H9 (cell line): ENCODE results near the gene MAST2. TPM values are rescaled to one million over a fixed set of nuclear protein-coding genes. Genes with fewer than 3 reads are reported as not detected.
"Not testable (repeated sequence)": the region's sequence is repeated elsewhere in the genome, so short reads cannot be mapped to it uniquely, and the experiment has no call there.

Source experiments
- DNase-seq: peaks from one replicate; pipeline ENCODE4 v3.0.0-alpha.2; 2017
- H2AFZ ChIP-seq: one replicate; pipeline ENCODE4 v1.6.1; 2013; ENCODE audit warnings: mild to moderate bottlenecking, low read length, control low read depth, moderate library complexity
- H2AK5ac ChIP-seq: 2 replicates; pipeline ENCODE4 v1.6.1; 2013; ENCODE audit warnings: low read length, control low read depth, mixed read lengths; ENCODE audit not compliant: insufficient read length
- H2BK120ac ChIP-seq: one replicate; pipeline ENCODE4 v1.6.1; 2013; ENCODE audit warnings: low read depth, mild to moderate bottlenecking, low read length, control low read depth, inconsistent platforms; ENCODE audit not compliant: poor library complexity, severe bottlenecking
- H2BK12ac ChIP-seq: 2 replicates; pipeline ENCODE4 v1.6.1; 2013; ENCODE audit warnings: low read length, control low read depth, mixed read lengths, low read depth; ENCODE audit not compliant: insufficient read length
- H2BK15ac ChIP-seq: 2 replicates; pipeline ENCODE4 v1.6.1; 2013; ENCODE audit warnings: low read depth, low read length, control low read depth
- H2BK20ac ChIP-seq: one replicate; pipeline ENCODE4 v1.6.1; 2013; ENCODE audit warnings: low read depth, mild to moderate bottlenecking, low read length, control low read depth, inconsistent platforms; ENCODE audit not compliant: poor library complexity, severe bottlenecking
- H2BK5ac ChIP-seq: 2 replicates; pipeline ENCODE4 v1.6.1; 2013; ENCODE audit warnings: low read length, control low read depth, mixed read lengths; ENCODE audit not compliant: insufficient read length
- H3K14ac ChIP-seq: 2 replicates; pipeline ENCODE4 v1.6.1; 2013; ENCODE audit warnings: low read length, control low read depth; ENCODE audit not compliant: insufficient read depth
- H3K18ac ChIP-seq: 2 replicates; pipeline ENCODE4 v1.6.1; 2013; ENCODE audit warnings: low read depth, mild to moderate bottlenecking, mixed read lengths, low read length, control low read depth; ENCODE audit not compliant: insufficient read length
- H3K23ac ChIP-seq: 2 replicates; pipeline ENCODE4 v1.6.1; 2013; ENCODE audit warnings: low read length, control low read depth, mixed read lengths, low read depth; ENCODE audit not compliant: insufficient read length
- H3K23me2 ChIP-seq: 2 replicates; pipeline ENCODE4 v1.6.1; 2013; ENCODE audit warnings: low read depth, mild to moderate bottlenecking, mixed read lengths, low read length, control low read depth; ENCODE audit not compliant: insufficient read length, poor library complexity, severe bottlenecking
- H3K27ac ChIP-seq: 2 replicates; pipeline ENCODE4 v1.5.1; 2013; ENCODE audit warnings: low read length, control low read depth, mixed read lengths, low read depth; ENCODE audit not compliant: insufficient read length
- H3K27me3 ChIP-seq: 2 replicates; pipeline ENCODE4 v1.6.1; 2013; ENCODE audit warnings: low read length, control low read depth, inconsistent platforms; ENCODE audit not compliant: insufficient read depth
- H3K4ac ChIP-seq: 2 replicates; pipeline ENCODE4 v1.6.1; 2013; ENCODE audit warnings: low read depth, mild to moderate bottlenecking, control low read depth, inconsistent platforms, low read length, moderate library complexity
- H3K4me1 ChIP-seq: 2 replicates; pipeline ENCODE4 v1.6.1; 2013; ENCODE audit warnings: low read length, control low read depth, inconsistent platforms; ENCODE audit not compliant: insufficient read depth
- H3K4me2 ChIP-seq: 2 replicates; pipeline ENCODE4 v1.6.1; 2013; ENCODE audit warnings: low read length, control low read depth, mixed read lengths; ENCODE audit not compliant: insufficient read length, insufficient read depth
- H3K56ac ChIP-seq: 2 replicates; pipeline ENCODE4 v1.6.1; 2013; ENCODE audit warnings: low read depth, mild to moderate bottlenecking, mixed read lengths, low read length, control low read depth; ENCODE audit not compliant: insufficient read length
- H3K79me1 ChIP-seq: 2 replicates; pipeline ENCODE4 v1.6.1; 2013; ENCODE audit warnings: low read depth, mild to moderate bottlenecking, moderate library complexity, low read length, control low read depth, inconsistent platforms; ENCODE audit not compliant: insufficient read depth, poor library complexity, severe bottlenecking
- H3K79me2 ChIP-seq: 2 replicates; pipeline ENCODE4 v1.6.1; 2013; ENCODE audit warnings: low read length, control low read depth, inconsistent platforms; ENCODE audit not compliant: insufficient read depth
- H3K9ac ChIP-seq: 2 replicates; pipeline ENCODE4 v1.6.1; 2013; ENCODE audit warnings: low read length, control low read depth, mixed read lengths; ENCODE audit not compliant: insufficient read length; ENCODE audit errors: extremely low read depth
- H3K9me3 ChIP-seq: one replicate; pipeline ENCODE4 v1.6.1; 2013; ENCODE audit warnings: low read depth, low read length, inconsistent platforms; ENCODE audit not compliant: control insufficient read depth
- H3T11ph ChIP-seq: one replicate; pipeline ENCODE4 v1.6.1; 2013; ENCODE audit warnings: mild to moderate bottlenecking, low read length, control low read depth, inconsistent platforms
- H4K20me1 ChIP-seq: one replicate; pipeline ENCODE4 v1.6.1; 2013; ENCODE audit not compliant: control insufficient read depth, insufficient read length, insufficient read depth
- H4K5ac ChIP-seq: 2 replicates; pipeline ENCODE4 v1.6.1; 2013; ENCODE audit warnings: low read depth, mild to moderate bottlenecking, mixed read lengths, low read length, control low read depth; ENCODE audit not compliant: insufficient read length
- H4K8ac ChIP-seq: replicated peaks from 2 replicates; pipeline ENCODE4 v1.6.1; 2013; ENCODE audit warnings: low read length, control low read depth, mixed read lengths, low read depth; ENCODE audit not compliant: insufficient read length
- H4K91ac ChIP-seq: 2 replicates; pipeline ENCODE4 v1.6.1; 2013; ENCODE audit warnings: low read depth, mild to moderate bottlenecking, moderate library complexity, mixed read lengths, low read length, control low read depth; ENCODE audit not compliant: insufficient read length
- H3K27ac Mint-ChIP-seq, 3 experiments: 2 replicates in 2 of 3; 3 replicates in 1 of 3; pipeline ENCODE4 v1.8.0; 2020 to 2021; ENCODE audit warnings: mixed read lengths in 3 of 3, mild to moderate bottlenecking in 1 of 3, moderate library complexity in 1 of 3
- H3K27me3 Mint-ChIP-seq: 2 replicates; pipeline ENCODE4 v1.8.0; 2021; ENCODE audit warnings: low read depth, mild to moderate bottlenecking, moderate library complexity, mixed read lengths
- H3K36me3 Mint-ChIP-seq, 3 experiments: 2 replicates in 2 of 3; 3 replicates in 1 of 3; pipeline ENCODE4 v1.8.0; 2020 to 2021; ENCODE audit warnings: low read depth in 3 of 3, mixed read lengths in 3 of 3; ENCODE audit not compliant: insufficient read depth in 1 of 3
- H3K4me1 Mint-ChIP-seq, 2 experiments: 2 replicates each; pipeline ENCODE4 v1.8.0; 2020; ENCODE audit warnings: mixed read lengths in 2 of 2
- H3K4me3 Mint-ChIP-seq, 2 experiments: 2 replicates in 1 of 2; 3 replicates in 1 of 2; pipeline ENCODE4 v1.8.0; 2020 to 2021; ENCODE audit warnings: mild to moderate bottlenecking in 2 of 2, mixed read lengths in 2 of 2, moderate library complexity in 1 of 2
- H3K9me3 Mint-ChIP-seq, 2 experiments: 2 replicates in 1 of 2; 3 replicates in 1 of 2; pipeline ENCODE4 v1.8.0; 2020; ENCODE audit warnings: mild to moderate bottlenecking in 2 of 2, mixed read lengths in 2 of 2, moderate library complexity in 1 of 2
- WGBS: extraction: QIAGEN DNeasy Blood & Tissue Kit; methylation state at CpG from one replicate; pipeline ENCODE4 v1.1.7; 2013; ENCODE audit warnings: missing lambda C conversion rate, low lambda C conversion rate, mixed read lengths; ENCODE audit not compliant: insufficient read length; ENCODE audit errors: extremely low coverage; 5-methylcytosine and 5-hydroxymethylcytosine counted together
- total RNA-seq: library from RNA; stranded (reverse); gene quantifications from 2 replicates; pipeline ENCODE4 v1.2.1, GENCODE V29; 2021
- TF ChIP-seq, protein P1 (sequence below): fragments of 200-600 bp; sonication (generic); conservative IDR thresholded peaks from 3 replicates; pipeline ENCODE4 v1.8.0; 2021; ENCODE audit warnings: antibody characterized with exemption, mild to moderate bottlenecking

MAST2 gene
- total RNA-seq, 1 experiment from 2014 or later: 28.8 TPM

DNA sequence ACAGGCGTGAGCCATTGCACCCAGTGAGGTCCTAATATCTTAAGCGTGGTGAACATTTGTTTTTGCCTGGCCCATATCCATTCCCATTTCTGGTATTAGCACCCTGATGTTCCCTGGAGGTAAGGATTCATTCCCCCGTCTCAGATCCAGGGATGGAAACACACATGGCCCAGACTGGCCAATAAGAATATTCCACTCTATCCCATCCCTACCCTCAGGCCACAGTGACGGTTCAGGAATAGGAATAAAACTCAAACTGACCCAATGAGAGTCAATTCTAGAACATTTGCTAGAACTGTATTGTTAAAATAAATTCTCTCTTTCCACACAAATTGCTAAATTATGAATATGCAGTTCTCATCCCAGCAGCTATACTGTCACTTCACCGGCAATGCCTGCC is 252.9 kb downstream of the MAST2 start:
- Histone ChIP-seq H2BK20ac (no peak overlapping the region), H2BK12ac (no peak overlapping the region), H4K8ac (no peak overlapping the region), H3T11ph (no peak overlapping the region), H3K4me1 (no peaks in the 10 kb centered on the region), H3K27me3 (no peaks in the 10 kb centered on the region), H3K14ac (no peak overlapping the region), H3K23me2 (no peaks in the 10 kb centered on the region), H2BK15ac (no peak overlapping the region), H3K4me2 (no peak overlapping the region), H2AFZ (no peak overlapping the region), H4K91ac (no peak overlapping the region), H3K79me1 (no peaks in the 10 kb centered on the region), H4K20me1 (no peaks in the 10 kb centered on the region), H3K9ac (no peak overlapping the region), H2BK5ac (no peak overlapping the region), H3K23ac (no peak overlapping the region), H3K4ac (no peak overlapping the region), H3K79me2 (no peaks in the 10 kb centered on the region), H4K5ac (no peak overlapping the region), H2BK120ac (no peak overlapping the region), H3K18ac (no peak overlapping the region), H3K9me3 (no peaks in the 10 kb centered on the region), H3K27ac (no peak overlapping the region), H3K56ac (no peak overlapping the region), H2AK5ac (no peak overlapping the region)
- H3K9me3 Mint-ChIP-seq: peaks cover 6 to 11% of the 10 kb centered on the region in 2 experiments
- no CpG with 5 or more reads among the region's 5 CpGs for WGBS
- H3K4me3 Mint-ChIP-seq: no peak overlapping the region
- H3K36me3 Mint-ChIP-seq: peaks cover 27 to 39% (median 29%) of the 10 kb centered on the region in 3 experiments
- DNase-seq: no peak
- H3K27ac Mint-ChIP-seq: no peak overlapping the region
- peaks cover 4 to 5% of the 10 kb centered on the region in 2 experiments; a peak in 3 of 4 replicates for H3K4me1 Mint-ChIP-seq
- H3K27me3 Mint-ChIP-seq: no peaks in the 10 kb centered on the region
- TF ChIP-seq, protein P1, sequence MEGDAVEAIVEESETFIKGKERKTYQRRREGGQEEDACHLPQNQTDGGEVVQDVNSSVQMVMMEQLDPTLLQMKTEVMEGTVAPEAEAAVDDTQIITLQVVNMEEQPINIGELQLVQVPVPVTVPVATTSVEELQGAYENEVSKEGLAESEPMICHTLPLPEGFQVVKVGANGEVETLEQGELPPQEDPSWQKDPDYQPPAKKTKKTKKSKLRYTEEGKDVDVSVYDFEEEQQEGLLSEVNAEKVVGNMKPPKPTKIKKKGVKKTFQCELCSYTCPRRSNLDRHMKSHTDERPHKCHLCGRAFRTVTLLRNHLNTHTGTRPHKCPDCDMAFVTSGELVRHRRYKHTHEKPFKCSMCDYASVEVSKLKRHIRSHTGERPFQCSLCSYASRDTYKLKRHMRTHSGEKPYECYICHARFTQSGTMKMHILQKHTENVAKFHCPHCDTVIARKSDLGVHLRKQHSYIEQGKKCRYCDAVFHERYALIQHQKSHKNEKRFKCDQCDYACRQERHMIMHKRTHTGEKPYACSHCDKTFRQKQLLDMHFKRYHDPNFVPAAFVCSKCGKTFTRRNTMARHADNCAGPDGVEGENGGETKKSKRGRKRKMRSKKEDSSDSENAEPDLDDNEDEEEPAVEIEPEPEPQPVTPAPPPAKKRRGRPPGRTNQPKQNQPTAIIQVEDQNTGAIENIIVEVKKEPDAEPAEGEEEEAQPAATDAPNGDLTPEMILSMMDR: no peak

DNA sequence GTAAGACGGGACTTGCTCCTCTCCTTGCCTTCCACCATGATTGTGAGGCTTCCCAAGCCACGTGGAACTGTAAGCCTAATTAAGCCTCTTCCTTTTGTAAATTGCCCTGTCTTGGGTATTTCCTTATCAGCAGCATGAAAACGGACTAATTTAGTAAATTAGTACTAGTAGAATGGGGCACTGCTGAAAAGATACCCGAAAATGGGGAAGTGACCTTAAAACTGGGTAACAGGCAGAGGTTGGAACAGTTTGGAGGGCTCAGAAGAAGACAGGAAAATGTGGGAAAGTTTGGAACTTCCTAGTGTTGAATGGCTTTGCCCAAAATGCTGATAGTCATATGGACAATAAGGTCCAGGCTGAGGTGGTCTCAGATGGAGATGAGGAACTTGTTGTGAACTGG is 253.8 kb downstream of the MAST2 start:
- H3K27ac ChIP-seq, H2BK15ac ChIP-seq, H3T11ph ChIP-seq, H4K8ac ChIP-seq, H3K27me3 ChIP-seq, H3K23ac ChIP-seq, H3K79me1 ChIP-seq, H2BK120ac ChIP-seq, H3K4me2 ChIP-seq, H2BK5ac ChIP-seq, H4K20me1 ChIP-seq, H3K4me1 ChIP-seq, H3K18ac ChIP-seq, H2AFZ ChIP-seq, H3K4ac ChIP-seq, H3K9me3 ChIP-seq, H2BK12ac ChIP-seq, H3K4me3 Mint-ChIP-seq, H3K23me2 ChIP-seq, H3K9ac ChIP-seq, H2BK20ac ChIP-seq, H3K27me3 Mint-ChIP-seq, H2AK5ac ChIP-seq, H3K27ac Mint-ChIP-seq, H4K5ac ChIP-seq, DNase-seq, H3K56ac ChIP-seq, H3K14ac ChIP-seq, H4K91ac ChIP-seq, H3K79me2 ChIP-seq, H3K4me1 Mint-ChIP-seq: not testable (repeated sequence)
- no CpG with 5 or more reads among the region's 4 CpGs for WGBS
- peaks cover 32 to 47% (median 34%) of the 10 kb centered on the region in 3 experiments for H3K36me3 Mint-ChIP-seq
- peaks cover 6 to 11% of the 10 kb centered on the region in 2 experiments for H3K9me3 Mint-ChIP-seq
